Ishikawa (cell line): ENCODE data around the gene ZSWIM4.

Source experiments
- EP300 ChIP-seq: IDR thresholded peaks from 2 replicates; pipeline ENCODE4 v1.6.1; 2012; ENCODE audit warnings: borderline replicate concordance
- FOXM1 ChIP-seq: IDR thresholded peaks from 2 replicates; pipeline ENCODE4 v1.6.1; 2012; ENCODE audit warnings: low read depth, borderline replicate concordance
- NFIC ChIP-seq: IDR thresholded peaks from 2 replicates; pipeline ENCODE4 v1.6.1; 2012
- RAD21 ChIP-seq: IDR thresholded peaks from 2 replicates; pipeline ENCODE4 v1.6.1; 2012; ENCODE audit warnings: low read depth
- REST ChIP-seq: IDR thresholded peaks from 2 replicates; pipeline ENCODE4 v1.6.1; 2012; ENCODE audit warnings: low read depth, mild to moderate bottlenecking
- TCF12 ChIP-seq: IDR thresholded peaks from 2 replicates; pipeline ENCODE4 v1.6.1; 2012; ENCODE audit warnings: low read depth
- TEAD4 ChIP-seq: IDR thresholded peaks from 2 replicates; pipeline ENCODE4 v1.6.1; 2012
- TF ChIP-seq, protein P1 (sequence below): IDR thresholded peaks from 2 replicates; pipeline ENCODE4 v1.6.1; 2012

GRCh38 chr19:13861392-13861713 lies 66.1 kb downstream of the ZSWIM4 start:
- no peak for TF ChIP-seq TCF12
- no peak for TF ChIP-seq EP300
- TF ChIP-seq NFIC = no peak
- no peak for TF ChIP-seq RAD21
- no peak for TF ChIP-seq REST
- TF ChIP-seq TEAD4 = no peak
- no peak for TF ChIP-seq FOXM1
- TF ChIP-seq, protein P1, sequence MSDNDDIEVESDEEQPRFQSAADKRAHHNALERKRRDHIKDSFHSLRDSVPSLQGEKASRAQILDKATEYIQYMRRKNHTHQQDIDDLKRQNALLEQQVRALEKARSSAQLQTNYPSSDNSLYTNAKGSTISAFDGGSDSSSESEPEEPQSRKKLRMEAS = no peak
